CD4-positive, alpha-beta T cell treated with Interferon alpha-2 for 1 hour (primary cell): ENCODE measurements around the gene PRKCH.

Experiments used
- DNase-seq, 2 donors: peaks; one replicate each; pipeline ENCODE4 v3.0.0-alpha.2; 2020 to 2022

The PRKCH gene

GRCh38 chr14:61321385-61322010 lies at the start of gene PRKCH:
Gene PRKCH, plus strand, starts transcription at chr14:61321579. Its CDS starts 523 bp downstream, at chr14:61322102.
- peak; percentile 82 to 87 for DNase-seq

GRCh38 chr14:61277232-61277631 lies 44.1 kb upstream of the PRKCH start:
- DNase-seq: no peak

- no peak for DNase-seq
Measured at GRCh38 chr14:61277784-61278183, 43.6 kb upstream of the PRKCH start.

- DNase-seq: no peak
Measured at GRCh38 chr14:61279082-61279481, 42.3 kb upstream of the PRKCH start.

GRCh38 chr14:61280092-61280525 lies 41.3 kb upstream of the PRKCH start:
- peak; percentile 9 to 44 for DNase-seq

- peak; percentile 63 to 82 for DNase-seq
Measured at GRCh38 chr14:61280526-61281185, 40.7 kb upstream of the PRKCH start.

GRCh38 chr14:61281186-61281947 lies 40.0 kb upstream of the PRKCH start, which contains the start of gene TMEM30B:
Gene TMEM30B, minus strand, starts transcription at chr14:61281338. Its CDS starts 191 bp downstream, at chr14:61281147.
- DNase-seq: peak; percentile 28 to 65

GRCh38 chr14:61281948-61282275 lies 39.5 kb upstream of the PRKCH start:
- no peak for DNase-seq

- no peak for DNase-seq
Measured at GRCh38 chr14:61282746-61283145, 38.6 kb upstream of the PRKCH start.

GRCh38 chr14:61284001-61284400 lies 37.4 kb upstream of the PRKCH start:
- no peak for DNase-seq

GRCh38 chr14:61285364-61285763 lies 36.0 kb upstream of the PRKCH start:
- no peak for DNase-seq

GRCh38 chr14:61287196-61287595 lies 34.2 kb upstream of the PRKCH start:
- DNase-seq: no peak

- DNase-seq: no peak
Measured at GRCh38 chr14:61288228-61288627, 33.2 kb upstream of the PRKCH start.

- no peak for DNase-seq
Measured at GRCh38 chr14:61288720-61289119, 32.7 kb upstream of the PRKCH start.

- no peak for DNase-seq
Measured at GRCh38 chr14:61290701-61291100, 30.7 kb upstream of the PRKCH start.

GRCh38 chr14:61296151-61296550 lies 25.2 kb upstream of the PRKCH start:
- no peak for DNase-seq

- peak; percentile 2 to 77 for DNase-seq
Measured at GRCh38 chr14:61296719-61297502, 24.5 kb upstream of the PRKCH start.

- DNase-seq: no peak
Measured at GRCh38 chr14:61297581-61297980, 23.8 kb upstream of the PRKCH start.

GRCh38 chr14:61298824-61299223 lies 22.6 kb upstream of the PRKCH start:
- no peak for DNase-seq

GRCh38 chr14:61300209-61300608 lies 21.2 kb upstream of the PRKCH start:
- no peak for DNase-seq

- no peak for DNase-seq
Measured at GRCh38 chr14:61300754-61301153, 20.6 kb upstream of the PRKCH start.

- no peak for DNase-seq
Measured at GRCh38 chr14:61304688-61305087, 16.7 kb upstream of the PRKCH start.

- DNase-seq: no peak
Measured at GRCh38 chr14:61308198-61308597, 13.2 kb upstream of the PRKCH start.
